Adrenal gland (tissue), 5 donors: ENCODE data around the gene TMEM61.

Source experiments
- CTCF ChIP-seq, 6 experiments: fragments of 450-650 bp in 4 of 6; fragments of 200-600 bp in 2 of 6; sonication (generic) in 1 of 6; IDR thresholded peaks; 1 replicate in 5 of 6; 2 replicates in 1 of 6; pipeline versions ENCODE4 v1.5.1 to v1.8.0; 2016 to 2021; ENCODE audit warnings: antibody characterized with exemption in 6 of 6, mild to moderate bottlenecking in 2 of 6, moderate library complexity in 1 of 6
- POLR2A ChIP-seq, 2 donors: fragments of 450-650 bp; IDR thresholded peaks; one replicate each; pipeline ENCODE4 v1.6.1; 2017; ENCODE audit warnings: antibody characterized with exemption in 2 of 2, mild to moderate bottlenecking in 2 of 2, moderate library complexity in 1 of 2
- donor health status: DM: no; HTN: no; CAD: no.

GRCh38 chr1:54949053-54949452, 31.4 kb upstream of the TMEM61 start:
- no peak for TF ChIP-seq POLR2A (IDR thresholded peaks at IDR 0.05)
- TF ChIP-seq CTCF (IDR thresholded peaks at IDR 0.05), result no peak
